Subcutaneous adipose tissue (tissue), 4 donors: ENCODE results near the gene LRP6. TPM values are rescaled to one million over a fixed set of nuclear protein-coding genes. Genes with fewer than 3 reads are reported as not detected.

Experiments used
- CTCF ChIP-seq: fragments of 450-650 bp; IDR thresholded peaks from one replicate; pipeline ENCODE4 v1.5.1; 2016; ENCODE audit warnings: low read depth, mild to moderate bottlenecking, control low read depth, antibody characterized with exemption, moderate library complexity
- total RNA-seq, 4 donors: library from RNA; depleted of rRNA; stranded (reverse); fragments of >200 nt; gene quantifications; one replicate each; pipeline ENCODE4 v1.1.0, GENCODE V29; 2016

LRP6 gene
- total RNA-seq, 4 donors from 2014 or later, result 21.5 to 29.7 (median 23.5) TPM

GRCh38 chr12:12194206-12194605 is 72.6 kb downstream of the LRP6 start:
- no peak for TF ChIP-seq CTCF

GRCh38 chr12:12191008-12191407 is 75.8 kb downstream of the LRP6 start:
- no peak for TF ChIP-seq CTCF

GRCh38 chr12:12190087-12190809 is 76.6 kb downstream of the LRP6 start:
- TF ChIP-seq CTCF, result no peak

- no peak for TF ChIP-seq CTCF
These were observed 81.4 kb downstream of the LRP6 start for GRCh38 chr12:12185414-12185813.

GRCh38 chr12:12182703-12183365 is 84.0 kb downstream of the LRP6 start:
- TF ChIP-seq CTCF, result no peak

- TF ChIP-seq CTCF, result no peak
These were observed 85.3 kb downstream of the LRP6 start for GRCh38 chr12:12181511-12181910.

GRCh38 chr12:12180575-12180974 is 86.3 kb downstream of the LRP6 start:
- TF ChIP-seq CTCF, result no peak
